Measurements from ENCODE around the gene EPHA6.

EPHA6 gene

GRCh38 chr3:97228966-97229365, 414.6 kb downstream of the EPHA6 start:
- in situ Hi-C loops (cut with HindIII; ENCODE audit: low sequenced_read_pairs): no loop called here
- TF ChIP-seq CTCF (IDR thresholded peaks at IDR 0.05; ENCODE audit: low read depth, low read length, missing control alignments): no peak
- no peak overlapping the region for H3K4me3 ChIP-seq (ENCODE audit: low read depth, low read length)
- no peak for DNase-seq (ENCODE audit: low read depth)

- no peak for TF ChIP-seq CTCF (IDR thresholded peaks at IDR 0.05; ENCODE audit: low read depth, low read length, missing control alignments)
- DNase-seq (ENCODE audit: low read depth): no peak
- in situ Hi-C loops (cut with HindIII; ENCODE audit: low sequenced_read_pairs): no loop called here
- H3K4me3 ChIP-seq (ENCODE audit: low read depth, low read length): no peak overlapping the region
Measured at GRCh38 chr3:97230486-97230885, 416.1 kb downstream of the EPHA6 start.

- no peak for DNase-seq (ENCODE audit: low read depth)
- no peak overlapping the region for H3K4me3 ChIP-seq (ENCODE audit: low read depth, low read length)
- no peak for TF ChIP-seq CTCF (IDR thresholded peaks at IDR 0.05; ENCODE audit: low read depth, low read length, missing control alignments)
- in situ Hi-C loops (cut with HindIII; ENCODE audit: low sequenced_read_pairs): no loop called here
Measured at GRCh38 chr3:97232393-97233034, 418.1 kb downstream of the EPHA6 start.

- in situ Hi-C loops (cut with HindIII; ENCODE audit: low sequenced_read_pairs): no loop called here
- TF ChIP-seq CTCF (IDR thresholded peaks at IDR 0.05; ENCODE audit: low read depth, low read length, missing control alignments): no peak
- no peak overlapping the region for H3K4me3 ChIP-seq (ENCODE audit: low read depth, low read length)
- no peak for DNase-seq (ENCODE audit: low read depth)
Measured at GRCh38 chr3:97235179-97235578, 420.8 kb downstream of the EPHA6 start.

- no peak for TF ChIP-seq CTCF (IDR thresholded peaks at IDR 0.05; ENCODE audit: low read depth, low read length, missing control alignments)
- H3K4me3 ChIP-seq (ENCODE audit: low read depth, low read length): no peak overlapping the region
- no peak for DNase-seq (ENCODE audit: low read depth)
- in situ Hi-C loops (cut with HindIII; ENCODE audit: low sequenced_read_pairs): no loop called here
Measured at GRCh38 chr3:97235611-97236315, 421.4 kb downstream of the EPHA6 start.

- TF ChIP-seq CTCF (IDR thresholded peaks at IDR 0.05; ENCODE audit: low read depth, low read length, missing control alignments): no peak
- in situ Hi-C loops (cut with HindIII; ENCODE audit: low sequenced_read_pairs): no loop called here
- no peak overlapping the region for H3K4me3 ChIP-seq (ENCODE audit: low read depth, low read length)
- no peak for DNase-seq (ENCODE audit: low read depth)
Measured at GRCh38 chr3:97241417-97241816, 427.0 kb downstream of the EPHA6 start.

Measured in astrocyte of the cerebellum (primary cell).